ENCODE results near the gene SIRT1. TPM values are rescaled to one million over a fixed set of nuclear protein-coding genes. Genes with fewer than 3 reads are reported as not detected.

SIRT1 gene
- total RNA-seq, 1 experiment from 2014 or later: 42.6 TPM

- CTCF ChIA-PET: no interaction called here
- Histone ChIP-seq H3K4me3 (ENCODE audit: low read depth, low read length, poor library complexity, severe bottlenecking) (no peak overlapping the region), H3K27ac (ENCODE audit: low read depth, low read length, poor library complexity, severe bottlenecking) (peak overlapping the region; percentile 48), H3K9me3 (ENCODE audit: low read depth, low read length, poor library complexity, severe bottlenecking) (no peaks in the 10 kb centered on the region), H3K4me1 (ENCODE audit: insufficient read depth, low read length, poor library complexity, severe bottlenecking) (peaks cover 5% of the 10 kb centered on the region), H3K36me3 (ENCODE audit: insufficient read depth, low read length, poor library complexity, severe bottlenecking) (no peaks in the 10 kb centered on the region), H3K27me3 (replicated peaks; ENCODE audit: insufficient read depth, low read depth, low read length, poor library complexity) (no peaks in the 10 kb centered on the region)
- no peak for DNase-seq (ENCODE audit: low spot score)
- BruUV-seq (replicated peaks): no TSS peak
- intact Hi-C loops (cut with micrococcal nuclease; ENCODE audit: unreplicated experiment): no loop called here
- TF ChIP-seq, protein P1, sequence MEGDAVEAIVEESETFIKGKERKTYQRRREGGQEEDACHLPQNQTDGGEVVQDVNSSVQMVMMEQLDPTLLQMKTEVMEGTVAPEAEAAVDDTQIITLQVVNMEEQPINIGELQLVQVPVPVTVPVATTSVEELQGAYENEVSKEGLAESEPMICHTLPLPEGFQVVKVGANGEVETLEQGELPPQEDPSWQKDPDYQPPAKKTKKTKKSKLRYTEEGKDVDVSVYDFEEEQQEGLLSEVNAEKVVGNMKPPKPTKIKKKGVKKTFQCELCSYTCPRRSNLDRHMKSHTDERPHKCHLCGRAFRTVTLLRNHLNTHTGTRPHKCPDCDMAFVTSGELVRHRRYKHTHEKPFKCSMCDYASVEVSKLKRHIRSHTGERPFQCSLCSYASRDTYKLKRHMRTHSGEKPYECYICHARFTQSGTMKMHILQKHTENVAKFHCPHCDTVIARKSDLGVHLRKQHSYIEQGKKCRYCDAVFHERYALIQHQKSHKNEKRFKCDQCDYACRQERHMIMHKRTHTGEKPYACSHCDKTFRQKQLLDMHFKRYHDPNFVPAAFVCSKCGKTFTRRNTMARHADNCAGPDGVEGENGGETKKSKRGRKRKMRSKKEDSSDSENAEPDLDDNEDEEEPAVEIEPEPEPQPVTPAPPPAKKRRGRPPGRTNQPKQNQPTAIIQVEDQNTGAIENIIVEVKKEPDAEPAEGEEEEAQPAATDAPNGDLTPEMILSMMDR (conservative IDR thresholded peaks at IDR 0.05; ENCODE audit: low read depth, low read length): no peak
- TF ChIP-seq EZH2 (IDR thresholded peaks at IDR 0.05; ENCODE audit: borderline replicate concordance, low read depth, low read length, poor library complexity, severe bottlenecking): no peak
- POLR2A ChIA-PET (ENCODE audit: low non-redundant PET): interaction anchor here (0.7 kb wide), 1 partner anchor 72 kb away, joined by 5 read pairs; no protein-coding TSS in a partner anchor
These were observed 30.9 kb upstream of the SIRT1 start for GRCh38 chr10:67853512-67853911.

DNA sequence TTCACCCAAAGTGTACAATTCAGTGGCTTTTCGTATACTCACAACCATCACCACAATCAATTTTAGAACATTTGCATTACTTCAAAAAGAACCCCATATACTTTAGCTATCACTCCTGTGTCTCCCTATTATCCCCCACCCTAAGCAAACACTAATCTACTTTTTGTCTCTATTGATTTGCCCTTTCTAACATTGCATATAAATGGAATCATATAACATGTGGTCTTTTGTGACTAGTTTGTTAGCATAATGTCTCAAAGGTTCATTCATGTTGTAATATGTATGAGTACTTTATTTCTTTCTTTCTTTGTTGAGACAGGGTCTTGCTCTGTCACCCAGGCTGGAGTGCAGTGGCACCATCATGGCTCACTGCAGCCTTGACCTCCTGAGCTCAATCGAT is 25.5 kb upstream of the SIRT1 start:
- CTCF ChIA-PET: no interaction called here
- DNase-seq (ENCODE audit: low spot score): no peak
- Histone ChIP-seq H3K27me3 (replicated peaks; ENCODE audit: insufficient read depth, low read depth, low read length, poor library complexity) (no peaks in the 10 kb centered on the region), H3K36me3 (ENCODE audit: insufficient read depth, low read length, poor library complexity, severe bottlenecking) (no peaks in the 10 kb centered on the region), H3K27ac (ENCODE audit: low read depth, low read length, poor library complexity, severe bottlenecking) (no peak overlapping the region), H3K9me3 (ENCODE audit: low read depth, low read length, poor library complexity, severe bottlenecking) (no peaks in the 10 kb centered on the region), H3K4me3 (ENCODE audit: low read depth, low read length, poor library complexity, severe bottlenecking) (no peak overlapping the region), H3K4me1 (ENCODE audit: insufficient read depth, low read length, poor library complexity, severe bottlenecking) (peaks cover 16% of the 10 kb centered on the region)
- intact Hi-C loops (cut with micrococcal nuclease; ENCODE audit: unreplicated experiment): loop anchor here (5.0 kb wide), 1 partner anchor 443 kb away; no protein-coding TSS in a partner anchor
- TF ChIP-seq, protein P1 (conservative IDR thresholded peaks at IDR 0.05; ENCODE audit: low read depth, low read length): no peak
- no peak for TF ChIP-seq EZH2 (IDR thresholded peaks at IDR 0.05; ENCODE audit: borderline replicate concordance, low read depth, low read length, poor library complexity, severe bottlenecking)
- POLR2A ChIA-PET (ENCODE audit: low non-redundant PET): no interaction called here
- no TSS peak for BruUV-seq (replicated peaks)

GRCh38 chr10:67861750-67862432 is 22.6 kb upstream of the SIRT1 start:
- H3K27ac ChIP-seq (ENCODE audit: low read depth, low read length, poor library complexity, severe bottlenecking): no peak overlapping the region
- intact Hi-C loops (cut with micrococcal nuclease; ENCODE audit: unreplicated experiment): loop anchor here (5.0 kb wide), 1 partner anchor 220 kb away; no protein-coding TSS in a partner anchor
- no peak for DNase-seq (ENCODE audit: low spot score)
- no peaks in the 10 kb centered on the region for H3K36me3 ChIP-seq (ENCODE audit: insufficient read depth, low read length, poor library complexity, severe bottlenecking)
- CTCF ChIA-PET: no interaction called here
- no peaks in the 10 kb centered on the region for H3K27me3 ChIP-seq (replicated peaks; ENCODE audit: insufficient read depth, low read depth, low read length, poor library complexity)
- POLR2A ChIA-PET (ENCODE audit: low non-redundant PET): no interaction called here
- H3K4me1 ChIP-seq (ENCODE audit: insufficient read depth, low read length, poor library complexity, severe bottlenecking): peaks cover 19% of the 10 kb centered on the region
- no peaks in the 10 kb centered on the region for H3K9me3 ChIP-seq (ENCODE audit: low read depth, low read length, poor library complexity, severe bottlenecking)
- TF ChIP-seq, protein P1 (conservative IDR thresholded peaks at IDR 0.05; ENCODE audit: low read depth, low read length): no peak
- no peak for TF ChIP-seq EZH2 (IDR thresholded peaks at IDR 0.05; ENCODE audit: borderline replicate concordance, low read depth, low read length, poor library complexity, severe bottlenecking)
- no peak overlapping the region for H3K4me3 ChIP-seq (ENCODE audit: low read depth, low read length, poor library complexity, severe bottlenecking)
- BruUV-seq (replicated peaks): no TSS peak

Measured in A673 (cell line).